ENCODE data around the gene HOXB6.

Gene HOXB6

DNA sequence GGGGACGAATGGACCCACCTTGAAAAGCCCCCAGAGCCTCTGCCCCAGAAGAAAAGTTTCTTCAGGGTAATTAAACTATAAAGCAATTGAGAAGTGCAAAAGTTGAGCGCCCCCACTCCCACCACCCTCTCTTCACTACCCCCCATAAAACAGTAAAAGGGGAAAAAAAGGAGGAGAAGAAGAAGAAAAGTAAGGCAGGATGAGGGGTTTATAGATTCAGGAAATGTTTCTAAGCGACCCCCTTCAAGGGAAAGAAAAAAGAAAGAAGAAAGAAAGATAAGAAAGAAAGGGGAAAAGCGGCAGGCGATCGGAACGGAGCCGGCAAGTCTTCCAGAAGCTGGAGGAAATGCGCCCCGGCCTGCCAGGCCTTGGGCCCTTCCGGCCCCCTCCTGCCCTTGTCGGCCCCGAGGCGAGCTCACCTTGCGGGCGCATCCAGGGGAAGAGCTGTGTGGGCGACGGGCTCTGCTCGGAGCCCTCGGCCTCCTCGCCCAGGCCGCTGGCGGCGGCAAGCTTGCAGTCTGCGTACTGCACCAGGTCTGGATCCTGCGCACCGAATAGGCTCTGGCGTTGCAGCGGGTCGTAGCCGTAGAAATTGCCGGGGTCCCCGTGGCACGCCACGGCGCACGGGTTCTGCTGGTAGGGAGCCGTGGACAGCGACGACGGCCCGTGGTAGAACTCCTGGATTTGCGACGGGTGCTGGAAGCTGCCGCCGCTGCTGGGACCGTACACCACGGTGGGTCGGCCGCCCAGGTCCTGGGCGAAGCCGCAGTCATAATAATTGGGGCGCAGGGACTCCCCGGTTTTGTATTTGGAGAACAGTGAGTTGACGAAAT, 9.3 kb upstream of the HOXB6 start:
- H3K4me1 Mint-ChIP-seq, result peaks cover 65% of the 10 kb centered on the region
- H3K27me3 Mint-ChIP-seq, result peaks cover 86% of the 10 kb centered on the region
- peak overlapping the region; percentile 93 for H3K4me3 Mint-ChIP-seq
- peaks cover 37% of the 10 kb centered on the region for H3K36me3 Mint-ChIP-seq (ENCODE audit: insufficient read depth)
- no peak overlapping the region for H3K27ac Mint-ChIP-seq (ENCODE audit: low read depth)
- no peaks in the 10 kb centered on the region for H3K9me3 Mint-ChIP-seq
- ATAC-seq (replicated peaks; ENCODE audit: extremely low read depth, poor library complexity, severe bottlenecking) (no peak), DNase-seq (ENCODE audit: low spot score in 2 of 2) (no peak)

DNA sequence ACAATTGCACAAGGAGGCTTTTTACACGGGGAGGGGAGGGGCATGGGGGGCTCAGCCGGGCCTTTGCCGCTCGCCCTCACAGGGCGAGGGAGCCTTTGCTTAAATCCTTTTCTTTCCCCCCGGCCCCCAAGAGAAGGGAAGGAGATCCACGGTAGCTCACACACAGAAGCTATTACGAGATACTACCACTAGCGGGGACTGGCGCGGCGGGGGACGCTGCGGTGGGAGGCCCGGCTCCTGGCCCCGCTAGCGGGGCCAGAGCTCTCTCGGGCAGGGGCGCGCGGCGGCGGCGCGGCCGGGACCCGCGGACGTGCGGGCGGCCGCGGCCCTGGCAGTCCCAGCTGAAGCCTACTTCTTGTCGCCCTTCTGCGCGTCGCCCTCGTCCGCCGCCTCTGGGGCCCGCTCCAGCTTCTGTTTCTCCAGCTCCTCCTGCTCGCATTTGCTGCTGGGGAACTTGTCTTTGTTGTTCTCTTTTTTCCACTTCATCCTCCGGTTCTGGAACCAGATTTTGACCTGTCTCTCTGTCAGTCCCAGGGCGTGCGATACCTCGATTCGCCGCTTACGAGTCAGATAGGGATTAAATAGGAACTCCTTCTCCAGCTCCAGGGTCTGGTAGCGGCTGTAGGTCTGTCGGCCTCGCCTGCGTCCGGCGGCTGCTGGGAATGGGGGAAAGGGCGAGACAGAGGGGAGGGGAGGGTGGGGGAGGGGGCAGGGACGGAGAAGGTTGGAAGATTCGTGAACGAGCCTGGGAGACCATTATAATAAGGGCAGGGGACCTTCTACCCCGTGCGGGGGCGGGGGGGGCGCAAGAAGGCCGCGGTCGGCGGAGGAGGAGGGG, 8.3 kb upstream of the HOXB6 start:
- H3K27me3 Mint-ChIP-seq, result peaks cover 84% of the 10 kb centered on the region
- ATAC-seq (replicated peaks; ENCODE audit: extremely low read depth, poor library complexity, severe bottlenecking), result peak; percentile 66
- H3K4me1 Mint-ChIP-seq, result peaks cover 57% of the 10 kb centered on the region

DNA sequence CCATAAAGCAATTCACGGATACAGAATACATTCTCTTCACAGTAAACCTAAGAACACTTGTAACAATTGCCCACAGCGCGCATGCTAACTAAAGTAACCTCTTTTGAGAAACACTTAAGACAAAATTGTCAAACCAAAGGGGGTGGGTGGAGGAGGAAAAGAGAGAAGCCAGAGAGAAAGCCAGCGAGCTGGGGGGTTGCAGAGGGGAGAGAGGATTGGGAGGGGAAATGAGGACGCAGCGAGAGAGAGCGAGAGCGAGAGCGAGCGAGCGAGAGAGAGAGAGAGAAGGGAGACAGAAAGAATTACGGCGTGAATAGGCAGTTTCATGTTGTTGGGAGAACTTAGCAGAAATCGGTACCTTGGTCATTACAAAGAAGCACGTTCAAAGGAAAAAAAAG, 7.7 kb upstream of the HOXB6 start:
- no peaks in the 10 kb centered on the region for H3K9me3 Mint-ChIP-seq
- H3K4me1 Mint-ChIP-seq, result peaks cover 55% of the 10 kb centered on the region
- peaks cover 33% of the 10 kb centered on the region for H3K36me3 Mint-ChIP-seq (ENCODE audit: insufficient read depth)
- H3K4me3 Mint-ChIP-seq, result peak overlapping the region; percentile 93
- H3K27me3 Mint-ChIP-seq, result peaks cover 84% of the 10 kb centered on the region
- DNase-seq (ENCODE audit: low spot score in 2 of 2) (no peak), ATAC-seq (replicated peaks; ENCODE audit: extremely low read depth, poor library complexity, severe bottlenecking) (no peak)
- H3K27ac Mint-ChIP-seq (ENCODE audit: low read depth), result no peak overlapping the region

More for the DNA sequence above, 8.3 kb upstream of the HOXB6 start:
- H3K4me3 Mint-ChIP-seq, result peak overlapping the region; percentile 93
- H3K27ac Mint-ChIP-seq (ENCODE audit: low read depth), result no peak overlapping the region
- H3K36me3 Mint-ChIP-seq (ENCODE audit: insufficient read depth), result peaks cover 34% of the 10 kb centered on the region
- no peak for DNase-seq (ENCODE audit: low spot score in 2 of 2)
- H3K9me3 Mint-ChIP-seq, result no peaks in the 10 kb centered on the region

DNA sequence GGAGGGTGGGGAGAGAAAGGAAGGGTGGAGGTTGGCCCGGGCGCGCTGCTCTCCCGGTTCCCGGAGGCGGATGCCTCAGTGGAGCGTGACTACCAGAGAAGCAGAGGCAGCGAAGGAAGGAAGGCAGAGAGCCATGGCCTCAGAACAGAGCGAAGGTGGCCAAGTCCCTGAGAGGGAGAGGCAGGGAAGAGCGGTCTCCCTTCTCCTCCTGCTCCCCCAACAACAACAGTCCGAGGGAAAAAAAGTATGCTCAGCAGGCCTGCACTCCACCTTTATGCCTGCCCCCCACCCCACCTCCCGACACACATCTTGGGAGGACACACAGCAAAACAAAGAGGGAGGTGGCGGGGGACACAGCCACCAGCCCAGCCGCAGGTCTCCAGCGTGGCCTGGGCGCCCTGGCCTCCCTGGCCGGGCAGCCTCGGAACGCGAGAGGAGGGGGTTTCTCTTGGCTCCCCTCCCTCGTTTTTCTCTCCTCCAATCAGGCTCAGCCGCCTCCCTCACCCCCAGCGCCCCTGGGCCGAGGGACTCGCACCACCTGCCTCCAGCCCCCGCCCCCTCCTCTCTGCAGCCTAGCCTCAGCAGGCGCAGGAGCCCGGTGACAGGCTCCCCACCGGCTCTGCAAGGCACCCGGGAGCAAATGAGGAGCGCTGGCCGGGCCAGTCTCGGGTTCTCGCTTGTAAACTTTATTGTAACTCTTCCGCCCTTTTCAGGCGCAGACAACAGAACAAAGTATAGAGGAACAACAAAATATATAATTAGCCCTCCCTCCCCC, 7.1 kb upstream of the HOXB6 start:
- no peak for DNase-seq (ENCODE audit: low spot score in 2 of 2)
- ATAC-seq (replicated peaks; ENCODE audit: extremely low read depth, poor library complexity, severe bottlenecking), result no peak
- Mint-ChIP-seq H3K36me3 (ENCODE audit: insufficient read depth) (peaks cover 29% of the 10 kb centered on the region), H3K4me1 (peaks cover 49% of the 10 kb centered on the region), H3K4me3 (peak overlapping the region; percentile 93), H3K27ac (ENCODE audit: low read depth) (peak overlapping the region; percentile 42), H3K27me3 (peaks cover 84% of the 10 kb centered on the region), H3K9me3 (no peaks in the 10 kb centered on the region)

DNA sequence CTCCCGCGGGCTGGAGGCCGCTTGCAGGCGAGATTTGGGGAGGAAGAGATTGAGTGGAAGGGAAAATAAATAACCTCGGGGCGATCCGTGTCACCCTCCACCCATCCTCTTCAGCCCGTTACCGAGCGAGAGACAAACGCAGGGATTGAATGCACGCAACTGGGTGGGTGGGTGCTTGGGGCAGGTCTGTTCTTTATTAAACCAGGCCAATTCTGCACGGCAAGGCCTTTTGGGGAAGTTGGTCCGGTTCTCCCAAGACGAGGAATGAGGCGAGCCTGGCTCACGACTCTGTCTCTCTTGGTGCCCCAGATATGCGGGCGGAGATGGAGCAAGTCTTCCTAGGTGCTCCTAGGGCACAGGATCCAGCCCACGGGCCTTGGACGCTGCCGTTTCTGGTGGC, 6.4 kb upstream of the HOXB6 start:
- H3K27me3 Mint-ChIP-seq, result peaks cover 84% of the 10 kb centered on the region
- no peak for DNase-seq (ENCODE audit: low spot score in 2 of 2)
- ATAC-seq (replicated peaks; ENCODE audit: extremely low read depth, poor library complexity, severe bottlenecking), result no peak
- peak overlapping the region; percentile 42 for H3K27ac Mint-ChIP-seq (ENCODE audit: low read depth)
- peak overlapping the region; percentile 93 for H3K4me3 Mint-ChIP-seq
- no peaks in the 10 kb centered on the region for H3K9me3 Mint-ChIP-seq
- H3K36me3 Mint-ChIP-seq (ENCODE audit: insufficient read depth), result peaks cover 25% of the 10 kb centered on the region
- H3K4me1 Mint-ChIP-seq, result peaks cover 46% of the 10 kb centered on the region

DNA sequence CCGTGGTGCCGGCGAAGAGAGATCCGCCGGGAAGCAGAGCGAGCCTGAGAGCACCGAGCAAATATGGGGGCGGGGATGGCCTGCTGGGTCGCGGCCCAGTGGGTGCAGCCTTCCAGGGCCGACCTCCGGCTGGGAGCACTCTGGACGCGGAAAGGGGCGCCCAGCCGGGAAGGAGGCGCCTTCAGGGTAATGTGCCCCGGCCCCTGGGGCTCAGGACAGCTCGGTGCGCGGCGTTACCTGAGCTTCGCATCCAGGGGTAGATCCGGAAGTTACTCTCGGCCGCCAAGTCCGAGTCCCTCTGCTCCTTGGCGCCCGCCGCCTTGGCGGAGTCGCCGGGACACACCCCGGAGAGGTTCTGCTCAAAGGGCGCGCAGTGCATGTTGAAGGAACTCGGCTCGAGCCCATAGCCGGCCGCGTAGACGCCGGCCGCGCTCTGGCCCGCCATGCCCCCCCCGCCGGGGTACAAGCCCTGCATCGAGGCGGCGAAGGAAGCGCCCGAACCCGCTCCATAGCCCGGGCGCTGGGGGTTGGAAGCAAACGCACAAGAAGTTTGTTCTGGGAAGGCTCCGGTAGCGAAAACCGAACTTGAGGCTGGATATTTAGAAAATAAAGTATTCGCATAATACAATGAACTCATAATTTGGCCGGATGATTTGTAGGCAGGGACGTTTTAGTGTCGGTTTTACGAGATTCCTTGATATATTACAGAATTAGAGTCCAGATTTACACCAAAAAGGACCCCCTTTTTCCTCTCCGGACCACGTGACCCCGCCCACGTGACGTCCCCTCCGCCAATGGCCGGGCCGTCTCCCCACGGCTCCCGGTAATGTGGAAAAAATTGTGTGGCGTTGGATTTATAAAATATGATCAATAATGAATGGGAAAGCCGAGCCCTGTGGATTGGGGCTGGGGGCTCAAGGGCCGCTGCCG, 5.8 kb upstream of the HOXB6 start, which contains the start of gene HOXB7:
HOXB7 (minus strand) TSS at position 736 of the 930 bp plus-strand sequence; CDS start at position 637, 99 bp downstream.
- peaks cover 84% of the 10 kb centered on the region for H3K27me3 Mint-ChIP-seq
- H3K27ac Mint-ChIP-seq (ENCODE audit: low read depth), result peak within 1 kb of the TSS; percentile 42
- peaks cover 46% of the 10 kb centered on the region for H3K4me1 Mint-ChIP-seq
- H3K36me3 Mint-ChIP-seq (ENCODE audit: insufficient read depth), result peaks cover 20% of the 10 kb centered on the region
- ATAC-seq (replicated peaks; ENCODE audit: extremely low read depth, poor library complexity, severe bottlenecking), result peak; percentile 3
- H3K9me3 Mint-ChIP-seq, result no peaks in the 10 kb centered on the region
- H3K4me3 Mint-ChIP-seq, result peak within 1 kb of the TSS; percentile 93
- no peak for DNase-seq (ENCODE audit: low spot score in 2 of 2)

DNA sequence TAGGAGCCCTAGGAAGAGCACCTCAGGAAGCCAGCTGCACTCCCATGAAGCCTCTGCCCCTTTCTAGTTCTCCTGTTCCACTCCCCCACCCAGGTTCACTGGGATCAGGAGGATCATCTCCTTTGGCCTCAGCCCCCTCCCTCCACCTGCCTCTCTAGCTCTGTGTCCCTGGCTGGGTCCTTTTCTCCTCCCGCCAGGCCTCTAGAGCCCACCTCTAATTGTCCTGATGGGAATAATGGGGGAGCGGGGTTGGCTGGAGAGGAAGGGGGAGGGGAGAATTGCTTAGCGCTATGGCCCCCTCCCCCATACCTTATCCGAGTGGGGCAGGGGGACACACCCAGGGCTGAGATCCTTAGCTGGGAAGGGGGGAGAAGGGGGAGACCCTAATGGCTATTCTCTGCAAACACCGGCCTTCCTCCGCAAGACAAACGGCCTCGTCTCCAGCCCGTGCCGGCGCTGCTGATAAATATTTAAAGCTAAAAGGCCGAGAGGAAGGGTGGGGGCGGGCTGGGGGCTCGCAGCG, 5.0 kb upstream of the HOXB6 start:
- H3K9me3 Mint-ChIP-seq, result no peaks in the 10 kb centered on the region
- peak overlapping the region; percentile 93 for H3K4me3 Mint-ChIP-seq
- H3K27me3 Mint-ChIP-seq, result peaks cover 84% of the 10 kb centered on the region
- peaks cover 14% of the 10 kb centered on the region for H3K36me3 Mint-ChIP-seq (ENCODE audit: insufficient read depth)
- peaks cover 43% of the 10 kb centered on the region for H3K4me1 Mint-ChIP-seq
- no peak for ATAC-seq (replicated peaks; ENCODE audit: extremely low read depth, poor library complexity, severe bottlenecking)
- DNase-seq (ENCODE audit: low spot score in 2 of 2), result no peak
- no peak overlapping the region for H3K27ac Mint-ChIP-seq (ENCODE audit: low read depth)

DNA sequence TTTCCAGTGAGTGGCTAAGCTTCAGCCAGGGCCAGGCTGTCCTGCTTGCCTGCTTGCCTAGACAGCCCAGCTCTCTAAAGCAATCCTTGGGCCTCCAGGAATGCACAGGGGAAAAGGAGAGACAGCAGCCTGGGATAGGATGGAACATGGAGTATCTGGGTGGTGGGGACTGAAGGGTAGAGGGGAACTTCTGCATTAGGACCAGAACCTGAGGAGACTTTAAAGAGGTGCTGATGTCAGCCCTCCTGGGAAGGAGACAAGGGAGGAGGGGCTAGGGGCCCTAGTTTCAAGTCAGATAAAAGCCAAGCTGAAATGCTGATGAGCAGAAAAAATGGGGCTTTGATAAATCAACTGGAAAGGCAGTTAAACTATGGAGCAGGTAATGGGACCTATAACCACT, 4.2 kb upstream of the HOXB6 start:
- peaks cover 12% of the 10 kb centered on the region for H3K36me3 Mint-ChIP-seq (ENCODE audit: insufficient read depth)
- DNase-seq (ENCODE audit: low spot score in 2 of 2) (no peak), ATAC-seq (replicated peaks; ENCODE audit: extremely low read depth, poor library complexity, severe bottlenecking) (no peak)
- no peaks in the 10 kb centered on the region for H3K9me3 Mint-ChIP-seq
- peak overlapping the region; percentile 93 for H3K4me3 Mint-ChIP-seq
- no peak overlapping the region for H3K27ac Mint-ChIP-seq (ENCODE audit: low read depth)
- H3K27me3 Mint-ChIP-seq, result peaks cover 84% of the 10 kb centered on the region
- peaks cover 36% of the 10 kb centered on the region for H3K4me1 Mint-ChIP-seq

DNA sequence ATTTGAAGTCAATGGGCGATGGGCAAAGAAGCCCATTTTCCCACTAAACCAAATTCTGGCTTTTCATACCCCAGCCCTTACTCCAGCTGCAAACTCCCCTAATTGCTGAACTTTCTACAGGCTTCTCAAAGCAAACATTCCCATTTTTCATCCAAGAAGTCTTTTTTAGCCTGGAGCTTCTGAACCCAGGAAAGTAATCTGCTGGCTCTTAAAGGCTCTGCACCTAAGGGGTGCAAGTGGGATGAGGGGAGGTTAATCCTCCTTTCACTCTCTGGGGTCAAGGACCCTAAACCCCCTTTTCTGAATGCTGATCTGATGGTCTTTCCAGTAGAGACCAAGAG, 3.7 kb upstream of the HOXB6 start:
- DNase-seq (ENCODE audit: low spot score in 2 of 2), result no peak
- ATAC-seq (replicated peaks; ENCODE audit: extremely low read depth, poor library complexity, severe bottlenecking), result no peak
- Mint-ChIP-seq H3K9me3 (no peaks in the 10 kb centered on the region), H3K27ac (ENCODE audit: low read depth) (no peak overlapping the region), H3K4me3 (peak overlapping the region; percentile 93), H3K36me3 (ENCODE audit: insufficient read depth) (peaks cover 7% of the 10 kb centered on the region), H3K27me3 (peaks cover 84% of the 10 kb centered on the region), H3K4me1 (peaks cover 31% of the 10 kb centered on the region)

DNA sequence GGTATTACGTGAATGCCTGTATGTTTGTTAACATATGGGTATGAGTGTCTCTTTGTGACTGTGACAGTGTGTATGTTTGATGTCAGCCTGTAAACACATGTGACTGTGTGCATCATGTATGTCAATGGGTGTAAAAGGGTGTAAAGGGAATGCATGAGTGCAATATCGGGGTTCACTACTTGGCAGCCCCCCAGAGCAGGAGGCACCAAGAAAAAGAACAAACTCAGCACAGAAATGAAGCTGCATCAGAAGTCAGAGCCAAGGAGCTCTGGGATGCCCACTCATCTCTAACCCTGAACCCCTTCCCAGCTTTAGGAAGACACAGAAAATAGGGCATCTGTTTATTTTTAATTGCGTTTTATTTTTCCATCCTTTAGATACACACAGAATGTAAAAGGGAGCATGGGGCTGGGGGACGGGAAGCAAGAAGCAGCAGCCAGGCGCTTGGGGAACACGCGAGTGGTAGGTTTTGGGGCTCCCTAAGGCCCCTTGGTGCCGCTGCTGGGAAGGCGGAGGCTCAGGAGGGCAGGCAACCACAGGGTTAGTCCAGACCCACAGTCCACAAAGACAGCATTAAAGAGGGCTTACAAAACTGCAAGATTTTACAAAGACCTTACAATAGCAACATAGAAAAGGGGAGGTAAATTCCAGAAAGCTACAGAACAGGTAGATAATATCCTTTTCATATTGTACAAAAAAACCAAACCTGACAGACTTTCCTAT, 2.3 kb upstream of the HOXB6 start:
- Mint-ChIP-seq H3K27me3 (peaks cover 84% of the 10 kb centered on the region), H3K4me1 (peaks cover 23% of the 10 kb centered on the region), H3K4me3 (no peak overlapping the region), H3K9me3 (no peaks in the 10 kb centered on the region), H3K36me3 (ENCODE audit: insufficient read depth) (peaks cover 9% of the 10 kb centered on the region), H3K27ac (ENCODE audit: low read depth) (no peak overlapping the region)
- DNase-seq (ENCODE audit: low spot score in 2 of 2), result no peak
- ATAC-seq (replicated peaks; ENCODE audit: extremely low read depth, poor library complexity, severe bottlenecking), result no peak

Data from central memory CD8-positive, alpha-beta T cell (primary cell).